GM19467 (cell line): Measurements from ENCODE around the gene KCNF1.

Experiments used
- ATAC-seq: cut with Tn5 transposase; IDR thresholded peaks from one replicate; pipeline ENCODE4 v1.9.1; 2021; ENCODE audit warnings: mild to moderate bottlenecking, moderate library complexity; ENCODE audit not compliant: unreplicated experiment

The KCNF1 gene

DNA sequence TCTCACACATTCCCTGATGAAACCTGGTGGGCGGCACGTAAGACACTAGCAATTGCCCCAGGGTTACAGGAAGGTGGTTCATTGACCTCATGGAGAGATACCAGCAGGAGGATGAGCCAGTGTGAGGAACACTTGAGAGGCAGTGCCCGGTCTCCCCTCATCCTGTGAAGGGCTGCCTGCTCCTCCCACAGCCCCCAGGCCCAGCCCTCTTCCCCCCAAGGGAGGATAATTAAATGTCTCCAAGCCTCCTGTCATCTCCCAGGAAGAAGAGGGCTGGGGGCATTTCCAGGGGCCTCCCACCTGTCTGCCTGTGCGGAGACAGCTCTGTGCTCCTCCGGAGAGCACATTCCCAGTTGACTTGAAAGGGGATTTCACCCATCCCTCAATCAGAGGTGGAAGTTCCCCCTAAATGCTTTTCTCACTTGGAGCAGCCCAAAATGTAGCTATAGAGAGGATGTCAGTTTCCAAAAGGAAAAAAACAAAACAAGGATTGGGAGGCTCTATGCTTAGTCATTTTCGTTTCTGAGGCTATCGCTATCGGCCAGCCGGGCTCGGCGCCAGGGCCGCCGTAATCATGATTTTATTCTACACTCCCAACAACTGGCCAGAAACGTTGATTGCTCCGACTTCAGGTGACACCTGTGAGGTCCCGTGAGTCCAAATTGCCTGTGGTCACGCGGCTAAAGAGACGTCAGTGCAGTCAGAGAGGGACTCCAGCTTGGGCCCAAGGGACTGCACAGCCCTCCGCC is 7.1 kb downstream of the KCNF1 start:
- ATAC-seq: no peak

DNA sequence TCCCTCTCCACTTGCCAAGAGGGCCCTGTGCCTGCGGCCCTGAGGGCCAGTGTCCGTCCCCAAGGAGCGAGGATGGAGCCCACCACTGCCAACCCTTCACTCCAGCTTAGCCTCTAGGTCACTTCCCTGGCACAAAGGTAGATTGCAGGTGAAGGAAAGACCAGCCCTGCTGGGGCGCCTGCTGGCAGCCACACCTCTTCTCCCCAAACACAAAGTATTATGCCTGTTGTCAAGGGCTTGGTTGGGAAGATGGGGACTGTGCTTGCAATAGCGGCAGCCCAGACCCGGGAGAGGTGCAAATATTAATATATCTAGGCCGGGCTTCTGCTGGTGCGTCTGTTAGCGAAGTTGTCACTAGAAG is 7.7 kb downstream of the KCNF1 start:
- ATAC-seq: no peak

DNA sequence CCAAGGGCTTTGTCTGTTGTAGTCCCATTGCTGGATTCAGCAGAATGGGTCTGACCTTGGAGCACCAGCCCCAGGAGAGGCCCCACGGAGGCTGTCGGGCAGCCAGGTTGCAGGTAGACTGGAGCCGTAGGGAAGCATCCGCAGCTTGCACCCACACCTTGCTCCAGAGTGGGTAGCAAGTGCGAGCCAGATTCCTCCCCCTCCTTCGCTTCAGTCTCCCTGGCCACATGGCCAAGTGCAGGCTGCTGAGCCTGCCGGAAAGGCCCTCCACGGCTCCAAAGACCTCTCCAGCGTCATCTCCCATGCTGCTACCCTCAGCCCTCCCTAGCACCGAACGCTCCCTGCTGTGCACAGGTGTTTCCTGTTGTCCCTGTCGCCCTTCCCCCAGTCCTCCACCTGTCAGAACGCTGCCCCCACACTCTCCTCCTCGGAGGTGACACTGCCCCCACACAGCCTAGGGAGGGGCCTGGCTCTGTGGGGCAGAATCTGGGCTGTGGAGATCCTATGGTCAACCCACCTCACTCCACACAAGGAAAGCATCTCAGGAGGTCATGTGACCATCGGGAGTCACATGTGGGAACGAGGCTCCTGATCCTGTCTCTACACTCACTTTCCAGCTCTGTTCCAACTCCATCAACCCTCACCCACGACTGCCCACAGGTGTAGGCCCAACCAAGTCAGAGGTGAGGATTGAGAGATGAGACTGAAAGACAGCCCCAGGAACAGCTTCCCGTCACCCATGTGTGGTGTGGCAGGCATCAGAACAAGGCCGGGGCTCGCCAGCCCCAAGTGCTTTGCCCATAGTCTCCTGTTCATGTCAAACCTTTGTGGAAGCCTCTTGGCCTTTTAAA is 8.3 kb downstream of the KCNF1 start:
- ATAC-seq: no peak

DNA sequence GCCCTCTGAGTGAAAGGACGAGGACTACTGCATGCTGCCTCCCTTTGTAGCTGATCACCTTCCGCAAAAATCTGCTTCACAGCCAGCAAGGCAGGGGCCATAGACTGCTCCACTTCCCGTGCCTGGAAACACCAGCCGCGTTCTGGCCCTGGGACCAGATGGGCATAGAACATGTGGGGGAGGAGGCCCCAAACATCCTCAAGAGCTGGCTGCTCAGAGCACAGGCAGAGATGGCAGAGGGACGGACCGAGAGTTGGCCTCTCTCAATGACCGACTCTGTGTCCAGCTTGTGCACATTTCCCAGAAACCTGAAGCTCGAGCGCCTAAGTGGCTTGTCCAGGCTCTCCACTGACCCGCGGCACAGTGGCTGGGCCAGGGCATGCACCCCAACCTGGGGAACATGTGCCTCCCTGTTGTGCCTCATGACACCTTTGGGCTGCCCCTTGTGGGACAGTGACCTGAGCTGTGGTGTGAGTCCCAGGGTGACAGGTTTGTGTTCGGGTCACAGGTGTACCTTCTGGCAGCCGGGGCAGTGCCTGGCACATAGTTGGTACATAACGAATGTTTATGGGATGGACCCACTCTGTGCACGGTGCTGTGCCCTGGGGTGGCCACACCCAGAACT is 9.1 kb downstream of the KCNF1 start:
- no peak for ATAC-seq

DNA sequence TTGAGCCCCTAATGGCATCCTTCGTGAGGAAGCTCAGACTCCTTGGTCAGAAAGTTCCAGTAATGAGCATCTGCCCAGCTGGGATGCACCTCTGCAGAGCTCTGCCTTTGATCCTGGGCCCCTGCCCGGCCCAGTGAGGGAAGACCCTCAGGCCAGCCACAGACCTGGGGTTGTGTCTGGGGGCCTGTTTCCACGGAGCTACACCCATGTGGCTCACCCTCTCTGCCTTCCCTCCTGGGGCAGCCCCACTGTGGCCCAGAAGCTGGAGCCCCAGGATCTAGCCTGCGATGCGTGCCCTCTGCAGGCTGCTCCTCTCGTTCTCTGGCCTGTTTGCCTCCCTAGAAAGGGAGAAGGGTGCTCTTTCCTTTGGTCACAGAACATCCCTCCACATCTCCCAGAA is 9.8 kb downstream of the KCNF1 start:
- no peak for ATAC-seq

DNA sequence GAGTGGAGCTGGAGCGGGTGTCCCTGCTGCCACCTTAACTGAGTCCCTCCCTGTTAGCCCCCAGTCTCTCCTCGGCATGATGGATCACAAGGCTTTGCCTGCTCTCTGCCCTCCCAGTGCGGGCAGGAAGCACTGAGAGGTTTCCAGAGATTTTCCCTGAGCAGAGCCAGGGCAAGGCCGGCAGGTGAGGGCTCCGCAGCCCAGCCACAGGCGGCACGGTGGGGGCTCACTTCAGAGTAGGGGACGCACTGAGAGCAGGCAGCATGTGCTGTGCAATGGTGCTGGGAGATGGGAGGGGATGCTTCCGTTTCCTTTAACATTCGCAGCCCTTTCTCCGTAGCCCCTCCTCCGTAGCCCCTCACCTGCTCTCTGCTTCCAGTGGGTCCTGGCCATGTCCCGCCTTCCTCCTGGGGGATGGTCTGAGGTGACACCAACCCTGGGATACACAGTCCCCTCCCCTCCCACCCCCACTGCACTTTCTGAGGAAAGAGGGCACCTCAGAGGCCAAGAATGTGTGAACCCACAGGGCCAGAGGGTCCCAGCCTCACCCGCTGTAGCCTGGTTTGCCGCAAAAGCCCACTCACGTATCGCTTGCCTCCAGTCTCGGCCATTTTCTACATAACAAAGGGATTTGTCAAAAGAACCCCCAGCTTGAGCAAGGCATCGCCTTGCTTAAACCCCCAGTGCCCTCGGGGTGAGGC is 10.7 kb downstream of the KCNF1 start:
- ATAC-seq: no peak

DNA sequence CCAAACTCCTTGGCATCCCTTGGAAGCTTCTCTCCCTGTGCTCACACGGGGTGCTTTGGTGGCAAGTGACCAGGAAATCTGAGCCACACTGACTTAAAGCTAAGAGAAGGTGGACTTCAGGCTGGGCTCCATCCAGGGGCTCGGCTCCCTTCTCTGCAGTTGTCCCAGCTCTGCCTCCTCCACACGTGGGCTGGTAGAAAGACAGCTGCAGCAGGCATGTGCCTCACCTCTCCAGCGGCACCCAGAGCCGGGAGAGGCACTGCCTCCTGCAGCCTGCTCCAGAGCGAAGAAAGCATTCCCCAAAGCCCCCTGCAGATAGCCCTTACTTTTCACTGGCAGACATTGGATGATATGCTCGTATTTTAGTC is 11.3 kb downstream of the KCNF1 start:
- ATAC-seq: no peak

DNA sequence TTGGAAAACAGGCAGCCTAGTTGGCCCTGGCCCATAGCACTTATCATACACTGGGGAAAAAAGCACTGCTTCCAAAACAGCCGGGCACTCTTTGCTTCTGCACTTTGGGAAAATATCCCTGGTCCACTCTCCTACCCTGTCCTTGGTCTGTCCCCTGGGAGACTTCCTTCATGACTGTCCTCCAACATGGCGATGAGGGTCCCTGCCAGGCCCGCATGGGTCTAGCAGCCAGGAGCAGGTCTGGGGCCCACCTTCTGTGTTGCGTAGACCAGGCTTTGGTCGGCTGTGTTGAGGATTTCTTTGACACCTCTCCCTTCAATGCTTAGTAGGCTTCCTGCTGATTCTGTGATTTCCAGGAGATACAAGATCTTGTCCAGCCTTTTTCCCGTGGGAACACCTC is 12.2 kb downstream of the KCNF1 start:
- ATAC-seq: no peak

DNA sequence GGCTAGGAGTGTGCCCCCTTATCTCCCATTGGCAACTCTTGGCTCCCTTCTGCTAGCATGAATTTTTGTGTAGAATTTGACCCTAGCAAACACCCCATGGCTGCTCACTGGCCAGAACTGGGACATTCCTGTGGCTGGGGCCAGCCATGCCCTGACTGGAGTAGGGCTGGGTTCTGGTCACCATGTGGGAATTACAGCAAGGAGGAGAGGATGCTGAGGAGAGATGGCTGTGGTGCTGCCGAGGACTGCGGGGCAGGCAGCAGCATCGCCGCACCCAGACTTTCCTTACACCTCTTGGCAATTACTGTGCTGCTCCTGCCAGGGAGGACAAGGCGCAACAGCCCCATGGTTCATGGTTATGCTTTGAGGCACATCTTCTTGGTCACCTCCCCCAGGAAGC is 12.7 kb downstream of the KCNF1 start:
- no peak for ATAC-seq

DNA sequence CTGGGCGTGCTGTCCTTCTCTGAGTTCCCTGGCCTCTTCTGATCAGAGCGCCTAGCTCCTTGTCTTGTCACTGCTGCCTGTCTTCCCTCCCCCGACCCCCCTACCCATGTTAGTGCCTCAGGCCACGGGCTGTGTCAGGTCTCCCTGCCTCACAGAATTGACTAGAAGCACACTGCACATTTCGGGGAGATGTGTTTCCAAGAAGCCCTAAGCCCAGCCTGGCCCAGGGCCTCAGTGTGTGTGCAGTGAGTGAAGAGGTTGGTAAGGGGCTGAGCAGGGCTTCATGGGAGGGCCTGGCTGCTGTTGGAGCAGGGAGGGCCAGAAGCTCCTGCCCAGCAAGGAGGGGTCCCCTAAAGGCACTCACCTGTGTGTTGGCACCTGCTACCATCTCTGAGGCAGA is 13.1 kb downstream of the KCNF1 start:
- no peak for ATAC-seq

DNA sequence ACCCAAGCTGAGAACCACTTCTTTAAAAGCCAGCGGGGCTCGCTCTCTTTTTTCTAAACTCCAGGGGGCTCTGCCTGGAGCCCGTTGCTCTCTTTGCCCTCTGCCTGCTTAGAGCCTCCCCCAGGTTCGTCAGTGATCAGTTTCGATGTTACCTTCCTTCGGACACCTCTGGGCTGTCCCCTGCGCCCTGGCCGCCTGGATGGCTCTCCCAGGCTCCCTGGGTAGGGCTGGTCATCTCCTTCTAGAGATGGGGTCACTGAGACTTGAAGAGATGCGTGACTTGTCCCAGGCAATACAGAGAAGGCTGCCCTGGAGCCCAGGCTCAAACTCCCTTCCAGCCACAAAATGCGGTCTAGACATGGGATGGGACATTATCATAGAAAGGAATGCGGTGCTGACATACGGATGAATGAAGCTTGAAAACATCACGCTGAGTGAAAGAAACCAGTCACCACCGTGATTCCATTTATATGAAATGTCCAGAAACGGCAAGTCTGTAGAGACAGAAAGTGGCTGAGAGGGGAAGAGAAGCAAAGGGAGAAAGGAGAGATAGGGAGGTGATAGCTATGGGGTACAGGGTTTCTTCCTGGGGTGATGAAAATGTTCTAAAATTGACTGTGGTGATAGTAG is 14.6 kb downstream of the KCNF1 start:
- no peak for ATAC-seq

DNA sequence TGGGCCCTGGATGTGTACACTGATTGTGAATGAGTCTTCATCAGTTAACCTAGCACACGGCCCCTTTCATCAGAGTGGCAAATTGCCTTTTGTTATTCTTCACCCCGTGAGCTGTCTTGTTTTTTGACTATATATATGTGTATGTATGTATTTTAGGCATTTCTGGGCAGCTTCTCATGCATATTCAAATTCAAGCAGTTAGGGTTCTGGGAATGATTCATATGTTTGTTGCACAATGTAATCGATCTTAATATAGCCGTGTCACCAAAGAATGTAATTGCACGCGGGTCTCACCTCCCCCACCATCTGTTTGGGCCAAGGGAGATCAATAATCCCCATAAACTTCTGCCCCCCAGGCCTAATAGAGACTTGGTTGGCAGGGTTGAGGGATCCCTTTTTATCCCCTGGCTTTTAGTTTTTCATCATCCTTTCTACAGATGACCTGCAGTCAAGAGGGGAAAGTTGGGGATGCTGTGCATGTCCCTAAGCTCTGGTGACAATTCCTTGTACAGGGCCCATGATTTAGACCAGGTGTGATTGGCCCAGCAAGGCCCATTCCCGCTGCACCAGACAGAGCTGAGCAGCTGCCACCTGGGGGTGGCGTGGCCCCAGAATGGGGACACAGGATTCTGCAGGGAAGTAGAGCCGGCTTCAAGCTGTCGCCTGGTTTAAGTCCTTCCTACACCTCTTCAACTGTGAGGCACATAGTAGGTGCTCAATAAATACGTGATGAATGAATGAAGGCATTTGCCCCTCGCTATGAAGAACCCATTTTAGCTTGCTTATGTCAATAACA is 19.2 kb downstream of the KCNF1 start:
- no peak for ATAC-seq

DNA sequence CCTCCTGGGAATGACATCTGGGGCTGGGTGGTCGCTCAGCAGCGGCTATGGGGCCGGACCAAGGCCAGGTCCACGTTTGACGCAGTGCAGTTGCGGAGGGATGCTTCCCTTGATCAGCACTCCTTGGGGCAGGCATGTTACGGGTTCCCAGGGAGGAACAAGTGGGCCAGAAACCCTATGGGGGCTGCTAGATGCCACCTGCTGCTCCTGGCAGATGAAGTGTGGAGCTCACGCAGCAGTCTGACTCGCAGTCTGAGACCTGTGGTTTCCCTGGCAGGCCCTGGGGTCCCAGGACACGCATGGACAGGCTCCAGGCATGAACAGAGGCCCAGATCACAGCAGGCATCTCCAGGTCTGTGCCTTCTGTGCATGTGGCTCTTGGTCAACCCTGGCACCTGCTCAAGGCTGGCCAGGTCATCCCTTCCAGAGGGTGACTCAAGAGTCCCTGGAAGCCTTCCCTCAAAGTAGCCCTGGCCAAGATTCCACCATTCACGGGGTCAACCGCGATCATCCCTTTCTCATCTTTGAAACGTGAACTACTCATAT is 20.0 kb downstream of the KCNF1 start:
- no peak for ATAC-seq

DNA sequence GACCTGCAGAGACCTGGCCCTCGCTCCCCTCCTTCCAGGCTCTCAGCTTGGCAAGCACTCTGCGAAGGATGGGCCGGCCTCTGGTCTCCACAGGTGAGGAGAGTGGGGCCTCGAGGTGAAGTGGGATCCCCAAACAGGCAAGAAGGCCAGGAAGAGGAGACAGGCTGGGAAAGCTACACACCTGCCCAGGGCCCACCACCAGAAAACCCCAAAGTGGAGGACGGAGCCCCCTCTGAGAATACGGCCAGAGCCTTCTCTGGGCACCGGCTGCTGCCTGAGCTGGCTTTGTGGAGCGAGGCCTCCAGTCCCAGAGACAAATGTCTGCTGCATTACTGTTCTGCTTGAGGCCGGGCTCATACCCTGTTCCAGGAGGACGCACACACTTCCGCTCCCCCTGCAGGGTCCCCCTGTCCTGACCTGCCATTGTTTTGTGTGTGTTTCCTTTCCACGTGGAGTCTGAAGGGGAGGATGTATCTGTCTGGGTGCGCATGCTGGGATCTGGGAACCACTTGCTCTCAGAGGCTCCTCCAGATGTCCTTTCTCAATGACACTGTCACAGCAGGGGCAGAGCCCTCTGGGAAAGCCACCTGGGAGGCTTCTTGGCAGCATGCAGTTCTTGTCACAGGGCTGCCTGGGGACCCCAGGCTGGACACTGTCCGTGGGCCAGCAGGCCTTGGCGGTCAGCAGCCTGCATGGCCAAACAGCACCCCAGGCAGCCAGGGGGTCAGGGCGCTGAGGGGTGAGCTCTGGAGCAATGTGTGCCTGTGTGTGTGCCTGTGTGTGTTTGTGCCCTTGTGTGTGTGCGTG is 20.8 kb downstream of the KCNF1 start:
- ATAC-seq: no peak

DNA sequence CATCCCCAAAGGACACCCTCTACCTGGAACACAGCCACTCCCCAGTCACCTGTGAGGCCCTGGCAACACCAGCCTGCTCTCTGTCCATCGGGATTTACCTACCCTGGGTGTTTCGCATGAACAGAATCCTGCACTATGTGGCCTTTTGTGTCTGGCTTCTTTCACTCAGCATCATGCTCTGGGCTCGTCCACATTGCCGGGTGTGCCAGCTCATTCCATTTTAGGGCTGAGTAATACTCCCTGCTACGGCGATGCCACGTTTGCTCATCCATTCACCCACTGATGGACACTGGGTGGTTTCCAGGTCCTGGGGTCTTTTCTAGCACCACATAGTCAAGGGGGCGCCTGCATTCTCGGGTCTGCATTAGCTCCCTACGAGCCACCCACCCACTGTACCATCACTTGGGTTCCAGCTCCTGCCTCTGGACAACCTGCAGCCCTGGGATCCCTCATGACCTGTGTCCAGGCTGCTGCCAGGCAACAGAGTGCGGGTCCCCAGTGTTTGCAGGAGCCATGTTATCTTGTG is 22.0 kb downstream of the KCNF1 start:
- ATAC-seq: no peak

DNA sequence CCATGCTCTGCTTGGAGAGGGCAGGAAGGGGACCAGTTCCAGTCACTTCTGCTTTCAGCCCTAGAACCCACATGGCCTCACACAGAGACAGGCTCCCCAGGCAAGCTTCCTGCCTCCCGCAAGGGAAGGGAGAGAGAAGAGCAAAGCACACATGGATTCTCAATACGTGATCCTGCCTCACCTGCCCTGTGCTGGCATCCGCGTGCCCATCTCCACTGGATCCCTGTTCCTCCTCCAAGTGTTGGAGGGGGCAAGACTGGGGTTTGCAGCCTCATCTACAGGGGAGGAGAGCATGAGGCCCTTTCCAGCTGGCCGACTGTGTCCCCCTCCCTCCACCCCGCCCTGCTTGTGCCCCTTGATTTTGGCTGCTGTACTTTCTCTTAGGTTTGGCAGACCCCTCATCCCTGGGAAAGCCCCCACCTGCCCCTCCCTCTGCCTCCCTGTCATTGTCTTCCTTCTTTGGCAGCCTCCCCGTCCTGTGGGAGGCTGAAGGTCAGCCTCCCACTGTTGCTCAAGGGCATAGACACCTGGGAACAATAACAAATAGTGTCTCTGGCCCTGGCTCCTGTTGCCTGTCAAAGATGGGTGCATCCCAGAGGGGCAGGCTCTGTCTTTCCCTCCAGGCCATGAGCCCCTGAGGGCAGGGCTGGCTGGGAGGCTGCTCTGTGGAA is 22.7 kb downstream of the KCNF1 start:
- ATAC-seq: no peak

DNA sequence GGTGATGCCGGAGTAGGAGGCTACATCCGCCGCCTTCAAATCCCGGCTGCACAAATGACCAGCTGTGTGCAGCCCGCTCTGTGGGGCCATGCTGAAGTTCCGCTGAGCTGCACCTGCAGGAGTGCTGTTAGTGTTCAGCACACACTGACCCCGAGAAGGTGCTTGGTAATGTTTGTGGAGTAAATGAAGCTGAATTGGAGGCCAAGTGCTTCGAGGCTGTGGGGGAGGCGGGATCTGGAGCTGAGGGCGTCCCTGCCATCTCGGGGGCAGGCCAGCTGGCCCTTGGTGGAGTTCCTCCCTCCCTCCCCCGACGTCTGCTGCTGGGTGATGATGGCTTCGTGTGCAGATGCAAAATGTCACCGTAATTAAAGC is 23.2 kb downstream of the KCNF1 start:
- no peak for ATAC-seq

DNA sequence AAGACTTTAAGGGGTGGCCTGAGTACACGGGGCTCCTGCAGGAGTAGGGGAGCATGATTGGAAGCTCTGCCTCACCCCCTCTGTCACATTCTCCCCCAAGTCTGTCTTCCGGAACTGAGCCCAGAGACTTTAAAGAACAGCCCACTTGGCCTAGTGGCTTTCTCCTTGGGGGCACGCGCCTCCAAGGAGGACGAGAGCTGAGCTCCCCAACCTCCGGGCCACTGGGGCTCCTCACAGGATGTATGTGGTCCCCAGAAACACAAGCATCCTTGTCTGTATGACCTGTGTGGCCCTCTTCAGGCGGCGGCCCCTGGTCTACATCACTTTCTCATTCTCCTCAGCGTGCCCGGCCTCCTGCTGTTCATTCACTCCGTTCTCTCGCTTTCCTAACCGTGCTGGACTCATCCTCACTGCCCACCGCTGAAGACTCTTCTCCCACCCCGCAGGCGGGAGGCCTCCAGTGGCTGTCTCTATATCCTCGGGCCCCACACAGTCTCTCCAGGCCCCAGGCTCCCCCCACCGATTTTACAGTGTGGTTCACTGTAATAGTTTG is 23.7 kb downstream of the KCNF1 start:
- no peak for ATAC-seq
